ENCODE data around the gene MAMDC4. TPM values are rescaled to one million over a fixed set of nuclear protein-coding genes. Genes with fewer than 3 reads are reported as not detected.

MAMDC4 gene
- total RNA-seq, 2 donors from 2014 or later, result 18.6 to 27.4 TPM

DNA sequence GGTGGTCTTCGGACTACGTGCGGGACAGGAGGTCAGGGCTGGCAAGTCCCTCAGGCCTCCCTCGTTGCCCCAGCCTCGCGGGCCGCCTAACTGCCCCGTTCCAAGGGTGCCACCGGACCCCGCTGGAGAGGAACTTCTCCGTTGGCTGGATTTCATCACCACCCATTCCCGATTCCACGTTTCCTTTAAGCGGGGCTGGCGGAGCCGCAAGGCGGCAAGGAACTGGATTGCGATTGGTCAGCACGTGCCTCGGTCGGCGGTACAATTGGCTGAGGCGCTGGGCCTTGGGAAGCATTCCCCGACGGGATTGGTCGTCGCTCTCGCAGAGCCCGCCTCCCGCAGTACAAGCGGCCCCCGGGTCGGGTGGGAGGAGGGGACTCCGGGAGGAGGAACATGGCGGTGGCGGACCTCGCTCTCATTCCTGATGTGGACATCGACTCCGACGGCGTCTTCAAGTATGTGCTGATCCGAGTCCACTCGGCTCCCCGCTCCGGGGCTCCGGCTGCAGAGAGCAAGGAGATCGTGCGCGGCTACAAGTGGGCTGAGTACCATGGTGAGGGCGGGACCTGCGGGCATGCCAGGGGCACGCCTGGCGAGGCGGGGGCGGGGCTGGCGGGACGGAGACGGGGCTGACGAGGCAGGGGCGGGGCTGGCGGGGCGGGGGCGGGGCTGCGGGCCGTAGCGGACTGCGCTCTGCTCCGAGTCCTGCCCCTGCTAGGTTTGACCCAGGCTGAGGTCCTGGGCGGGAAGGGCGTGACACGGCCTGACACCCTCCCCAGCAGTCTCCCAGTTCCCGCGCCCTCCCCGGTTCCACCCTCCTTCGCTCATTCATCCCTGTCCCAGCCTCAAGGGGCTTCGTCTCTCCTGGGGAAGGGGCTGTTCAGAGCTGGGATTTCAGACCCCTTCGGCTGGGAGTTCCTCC, 2.8 kb upstream of the MAMDC4 start, which contains the start of gene PHPT1:
Gene PHPT1, plus strand, starts transcription at position 372 of the 922 bp plus-strand sequence. Its CDS starts 22 bp downstream, at position 394.
- Mint-ChIP-seq H3K27me3 (peaks cover 7% of the 10 kb centered on the region), H3K9me3 (no peaks in the 10 kb centered on the region), H3K4me1 (no peaks in the 10 kb centered on the region), H3K36me3 (ENCODE audit: low read depth) (peaks cover 36% of the 10 kb centered on the region), H3K4me3 (peak within 1 kb of the TSS; percentile 91), H3K27ac (peak within 1 kb of the TSS; percentile 79)
- ATAC-seq (replicated peaks), result peak; percentile 93

DNA sequence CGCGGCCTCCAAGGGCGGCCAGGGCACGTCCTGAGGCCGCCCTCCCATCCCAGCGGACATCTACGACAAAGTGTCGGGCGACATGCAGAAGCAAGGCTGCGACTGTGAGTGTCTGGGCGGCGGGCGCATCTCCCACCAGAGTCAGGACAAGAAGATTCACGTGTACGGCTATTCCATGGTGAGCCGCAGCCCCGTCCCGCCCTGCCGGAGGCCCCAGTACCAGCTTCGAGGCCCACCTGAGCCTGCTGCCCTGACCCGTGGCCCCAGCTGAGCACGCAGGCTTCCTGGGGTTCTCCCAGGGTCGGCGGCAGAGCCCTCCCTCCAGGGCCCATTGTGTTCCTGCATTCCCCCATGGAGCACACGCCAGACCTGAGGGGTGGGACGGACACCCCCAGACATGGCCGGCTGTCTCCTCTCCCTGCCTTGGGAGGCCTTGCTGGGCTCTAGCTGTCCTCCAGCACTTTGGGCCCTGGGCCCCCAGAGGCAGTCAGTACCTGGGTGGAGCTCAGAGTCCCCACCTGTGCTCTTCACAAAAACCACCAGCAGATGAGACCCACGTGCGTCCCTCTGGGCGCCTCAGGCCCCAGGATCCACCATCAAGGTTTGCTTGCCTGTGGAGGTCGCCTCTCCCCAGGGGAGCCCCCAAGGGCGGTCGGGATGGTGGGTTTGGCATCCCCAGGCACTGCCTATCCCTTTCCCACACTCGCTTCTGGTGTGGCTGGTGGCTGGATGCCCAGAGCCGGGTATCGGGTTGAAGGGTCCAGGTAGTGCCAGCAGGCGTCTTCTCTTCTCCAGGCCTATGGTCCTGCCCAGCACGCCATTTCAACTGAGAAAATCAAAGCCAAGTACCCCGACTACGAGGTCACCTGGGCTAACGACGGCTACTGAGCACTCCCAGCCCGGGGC, 1.9 kb upstream of the MAMDC4 start:
- Mint-ChIP-seq H3K36me3 (ENCODE audit: low read depth) (peaks cover 36% of the 10 kb centered on the region), H3K27ac (peak overlapping the region; percentile 79), H3K9me3 (no peaks in the 10 kb centered on the region), H3K4me3 (peak overlapping the region; percentile 91), H3K4me1 (no peaks in the 10 kb centered on the region), H3K27me3 (peaks cover 7% of the 10 kb centered on the region)
- no peak for ATAC-seq (replicated peaks)

DNA sequence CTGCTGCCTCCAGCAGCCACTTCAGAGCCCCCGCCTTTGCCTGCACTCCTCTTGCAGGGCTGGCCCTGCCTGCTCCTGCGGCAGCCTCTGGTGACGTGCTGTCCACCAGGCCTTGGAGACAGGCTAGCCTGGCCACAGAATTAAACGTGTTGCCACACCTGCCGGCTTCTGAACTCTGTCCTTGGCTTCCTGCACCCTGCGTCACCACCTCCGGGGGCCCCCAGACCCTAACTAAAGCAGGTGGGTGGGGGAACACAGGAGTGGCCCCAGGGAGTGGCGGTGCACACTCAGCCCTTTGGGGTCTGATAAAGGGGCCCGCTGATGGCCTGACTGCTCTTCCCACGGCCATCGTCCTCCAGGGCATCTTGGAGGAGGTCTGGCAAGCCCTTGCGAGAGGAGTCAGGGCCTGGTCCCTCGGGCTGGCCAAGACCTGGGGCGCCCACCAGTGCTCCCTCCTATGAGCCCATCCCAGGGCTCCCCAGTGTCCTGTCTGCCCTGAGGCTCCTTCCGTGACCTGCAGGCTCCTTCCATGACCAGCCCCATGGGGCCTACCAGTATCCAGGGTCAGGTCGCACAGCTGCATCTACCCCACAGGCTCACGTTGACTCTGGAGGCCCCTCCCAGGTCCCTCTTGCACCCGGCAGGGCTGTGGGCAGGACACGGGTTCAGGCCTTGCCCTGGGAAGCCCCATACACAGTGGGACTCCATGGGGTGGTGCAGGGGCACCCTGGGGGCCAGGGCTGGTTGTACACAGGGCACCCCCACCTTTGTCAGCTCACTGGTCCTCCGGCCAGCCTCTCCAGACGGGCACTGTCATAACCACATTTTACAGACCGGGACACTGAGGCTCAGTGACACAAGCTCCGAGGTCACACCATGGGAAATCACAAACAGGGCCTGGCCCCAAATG, 1.0 kb upstream of the MAMDC4 start:
- H3K4me1 Mint-ChIP-seq, result no peaks in the 10 kb centered on the region
- peak overlapping the region; percentile 91 for H3K4me3 Mint-ChIP-seq
- ATAC-seq (replicated peaks), result no peak
- peaks cover 7% of the 10 kb centered on the region for H3K27me3 Mint-ChIP-seq
- peaks cover 36% of the 10 kb centered on the region for H3K36me3 Mint-ChIP-seq (ENCODE audit: low read depth)
- no peaks in the 10 kb centered on the region for H3K9me3 Mint-ChIP-seq
- no peak overlapping the region for H3K27ac Mint-ChIP-seq

DNA sequence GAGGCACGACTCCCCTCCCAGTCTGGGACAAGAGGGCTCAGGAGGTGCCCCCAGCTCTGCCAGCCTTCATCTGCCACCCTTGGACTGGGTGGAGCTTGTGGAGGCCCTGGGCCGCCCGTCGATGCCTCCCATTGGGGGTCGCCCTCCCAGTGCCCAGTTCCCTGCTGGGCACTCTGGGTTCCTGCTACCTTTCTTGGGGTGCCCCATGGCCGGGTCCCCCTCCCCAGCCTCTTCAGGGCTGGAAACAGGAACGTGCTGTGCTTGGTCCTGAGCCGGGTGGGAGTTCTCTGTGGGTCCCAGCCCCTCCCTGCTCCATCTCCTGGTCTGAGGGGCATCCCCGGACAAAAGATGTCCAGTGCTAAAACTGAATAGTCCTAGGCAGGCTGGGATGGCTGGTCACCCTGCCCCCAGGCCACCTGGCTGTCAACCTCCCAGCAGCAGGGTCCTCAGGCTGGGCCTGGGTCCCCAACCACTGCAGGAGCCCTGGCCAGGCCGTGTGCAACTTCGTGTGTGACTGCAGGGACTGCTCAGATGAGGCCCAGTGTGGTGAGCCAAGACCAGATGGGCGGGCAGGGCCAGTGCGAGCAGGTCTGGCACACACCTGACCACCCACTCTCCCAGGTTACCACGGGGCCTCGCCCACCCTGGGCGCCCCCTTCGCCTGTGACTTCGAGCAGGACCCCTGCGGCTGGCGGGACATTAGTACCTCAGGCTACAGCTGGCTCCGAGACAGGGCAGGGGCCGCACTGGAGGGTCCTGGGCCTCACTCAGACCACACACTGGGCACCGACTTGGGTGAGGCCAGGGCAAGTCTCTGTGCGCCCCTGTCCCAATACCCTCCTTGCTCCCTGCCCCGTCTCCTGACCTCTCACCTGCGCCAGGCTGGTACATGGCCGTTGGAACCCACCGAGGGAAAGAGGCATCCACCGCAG, 784 bp downstream of the MAMDC4 start:
- no peaks in the 10 kb centered on the region for H3K4me1 Mint-ChIP-seq
- H3K27me3 Mint-ChIP-seq, result no peaks in the 10 kb centered on the region
- H3K9me3 Mint-ChIP-seq, result no peaks in the 10 kb centered on the region
- H3K4me3 Mint-ChIP-seq, result no peak overlapping the region
- peaks cover 30% of the 10 kb centered on the region for H3K36me3 Mint-ChIP-seq (ENCODE audit: low read depth)
- no peak overlapping the region for H3K27ac Mint-ChIP-seq
- no peak for ATAC-seq (replicated peaks)

DNA sequence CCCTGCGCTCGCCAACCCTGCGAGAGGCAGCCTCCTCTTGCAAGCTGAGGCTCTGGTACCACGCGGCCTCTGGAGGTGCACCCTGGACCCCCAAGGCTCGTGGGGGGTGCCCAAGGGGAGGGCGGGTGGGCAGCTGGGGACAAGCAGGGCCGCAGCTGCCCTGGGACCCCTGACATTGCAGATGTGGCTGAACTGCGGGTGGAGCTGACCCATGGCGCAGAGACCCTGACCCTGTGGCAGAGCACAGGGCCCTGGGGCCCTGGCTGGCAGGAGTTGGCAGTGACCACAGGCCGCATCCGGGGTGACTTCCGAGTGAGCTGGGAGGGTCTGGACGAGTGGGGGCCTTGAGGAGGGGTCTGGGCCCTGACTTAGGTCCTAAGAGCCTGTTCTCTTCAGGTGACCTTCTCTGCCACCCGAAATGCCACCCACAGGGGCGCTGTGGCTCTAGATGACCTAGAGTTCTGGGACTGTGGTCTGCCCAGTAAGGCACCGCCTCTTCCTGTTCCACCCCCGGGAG, 1.5 kb downstream of the MAMDC4 start:
- Mint-ChIP-seq H3K27me3 (no peaks in the 10 kb centered on the region), H3K4me3 (no peak overlapping the region), H3K36me3 (ENCODE audit: low read depth) (peaks cover 27% of the 10 kb centered on the region), H3K27ac (no peak overlapping the region), H3K9me3 (no peaks in the 10 kb centered on the region), H3K4me1 (no peaks in the 10 kb centered on the region)
- ATAC-seq (replicated peaks), result no peak

DNA sequence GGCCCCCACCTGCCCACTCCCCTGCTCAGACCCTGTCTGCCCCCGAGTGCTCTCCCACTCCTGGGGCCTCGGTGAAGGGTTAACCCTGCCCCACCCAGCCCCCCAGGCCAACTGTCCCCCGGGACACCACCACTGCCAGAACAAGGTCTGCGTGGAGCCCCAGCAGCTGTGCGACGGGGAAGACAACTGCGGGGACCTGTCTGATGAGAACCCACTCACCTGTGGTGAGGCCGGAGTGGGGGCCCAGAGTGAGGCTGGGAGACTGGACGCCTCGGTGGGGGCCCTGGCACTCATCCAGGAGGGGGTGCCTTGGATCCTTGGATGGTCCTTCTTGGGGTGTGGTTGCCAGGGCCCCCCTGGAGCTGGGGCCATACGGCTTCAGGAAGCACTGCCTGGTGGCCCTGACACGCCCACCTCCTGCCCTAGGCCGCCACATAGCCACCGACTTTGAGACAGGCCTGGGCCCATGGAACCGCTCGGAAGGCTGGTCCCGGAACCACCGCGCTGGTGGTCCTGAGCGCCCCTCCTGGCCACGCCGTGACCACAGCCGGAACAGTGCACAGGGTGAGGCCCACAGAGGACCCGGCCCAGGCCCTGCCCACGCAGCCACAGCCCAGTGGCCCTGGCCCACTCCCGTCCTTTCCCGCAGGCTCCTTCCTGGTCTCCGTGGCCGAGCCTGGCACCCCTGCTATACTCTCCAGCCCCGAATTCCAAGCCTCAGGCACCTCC, 2.1 kb downstream of the MAMDC4 start:
- no peak for ATAC-seq (replicated peaks)
- H3K27me3 Mint-ChIP-seq, result no peaks in the 10 kb centered on the region
- no peak overlapping the region for H3K4me3 Mint-ChIP-seq
- peaks cover 22% of the 10 kb centered on the region for H3K36me3 Mint-ChIP-seq (ENCODE audit: low read depth)
- H3K4me1 Mint-ChIP-seq, result no peaks in the 10 kb centered on the region
- no peaks in the 10 kb centered on the region for H3K9me3 Mint-ChIP-seq
- no peak overlapping the region for H3K27ac Mint-ChIP-seq

DNA sequence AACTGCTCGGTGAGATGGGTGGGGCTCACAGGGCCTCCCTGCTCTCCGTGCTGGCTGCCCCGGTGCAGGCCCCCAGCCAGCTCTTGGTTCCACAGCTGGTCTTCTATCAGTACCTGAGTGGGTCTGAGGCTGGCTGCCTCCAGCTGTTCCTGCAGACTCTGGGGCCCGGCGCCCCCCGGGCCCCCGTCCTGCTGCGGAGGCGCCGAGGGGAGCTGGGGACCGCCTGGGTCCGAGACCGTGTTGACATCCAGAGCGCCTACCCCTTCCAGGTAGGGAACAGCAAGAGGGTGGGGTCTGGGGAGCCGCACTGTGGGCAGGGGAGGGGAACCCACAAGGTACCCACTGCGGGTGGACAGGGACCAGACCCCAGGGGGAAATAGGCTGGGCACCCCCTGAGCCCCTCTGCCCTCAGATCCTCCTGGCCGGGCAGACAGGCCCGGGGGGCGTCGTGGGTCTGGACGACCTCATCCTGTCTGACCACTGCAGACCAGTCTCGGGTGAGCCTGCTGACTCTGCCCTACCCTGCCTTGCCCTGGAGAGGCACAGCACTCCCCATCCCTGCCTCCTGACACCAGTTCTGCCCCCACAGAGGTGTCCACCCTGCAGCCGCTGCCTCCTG, 2.8 kb downstream of the MAMDC4 start:
- Mint-ChIP-seq H3K27me3 (no peaks in the 10 kb centered on the region), H3K9me3 (no peaks in the 10 kb centered on the region), H3K27ac (no peak overlapping the region), H3K4me3 (no peak overlapping the region), H3K4me1 (no peaks in the 10 kb centered on the region), H3K36me3 (ENCODE audit: low read depth) (peaks cover 17% of the 10 kb centered on the region)
- ATAC-seq (replicated peaks), result no peak

DNA sequence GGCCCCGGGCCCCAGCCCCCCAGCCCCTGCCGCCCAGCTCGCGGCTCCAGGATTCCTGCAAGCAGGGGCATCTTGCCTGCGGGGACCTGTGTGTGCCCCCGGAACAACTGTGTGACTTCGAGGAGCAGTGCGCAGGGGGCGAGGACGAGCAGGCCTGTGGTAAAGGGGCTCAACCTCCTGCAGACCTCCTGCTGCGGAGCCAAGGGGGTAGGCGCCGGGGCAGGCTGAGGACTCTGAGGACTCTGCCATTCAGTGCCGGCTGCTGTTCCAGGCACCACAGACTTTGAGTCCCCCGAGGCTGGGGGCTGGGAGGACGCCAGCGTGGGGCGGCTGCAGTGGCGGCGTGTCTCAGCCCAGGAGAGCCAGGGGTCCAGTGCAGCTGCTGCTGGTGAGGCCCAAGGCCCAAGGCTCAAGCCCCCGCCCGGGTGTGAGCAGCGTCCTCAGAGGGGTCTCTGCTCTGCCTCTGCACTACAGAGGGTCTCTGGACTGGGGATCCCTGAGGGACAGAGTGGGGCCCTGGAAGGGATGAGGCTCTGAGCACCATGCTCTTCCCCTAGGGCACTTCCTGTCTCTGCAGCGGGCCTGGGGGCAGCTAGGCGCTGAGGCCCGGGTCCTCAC, 3.4 kb downstream of the MAMDC4 start:
- no peak for ATAC-seq (replicated peaks)
- H3K27me3 Mint-ChIP-seq, result no peaks in the 10 kb centered on the region
- H3K4me3 Mint-ChIP-seq, result no peak overlapping the region
- H3K4me1 Mint-ChIP-seq, result no peaks in the 10 kb centered on the region
- H3K36me3 Mint-ChIP-seq (ENCODE audit: low read depth), result peaks cover 14% of the 10 kb centered on the region
- H3K9me3 Mint-ChIP-seq, result no peaks in the 10 kb centered on the region
- no peak overlapping the region for H3K27ac Mint-ChIP-seq

DNA sequence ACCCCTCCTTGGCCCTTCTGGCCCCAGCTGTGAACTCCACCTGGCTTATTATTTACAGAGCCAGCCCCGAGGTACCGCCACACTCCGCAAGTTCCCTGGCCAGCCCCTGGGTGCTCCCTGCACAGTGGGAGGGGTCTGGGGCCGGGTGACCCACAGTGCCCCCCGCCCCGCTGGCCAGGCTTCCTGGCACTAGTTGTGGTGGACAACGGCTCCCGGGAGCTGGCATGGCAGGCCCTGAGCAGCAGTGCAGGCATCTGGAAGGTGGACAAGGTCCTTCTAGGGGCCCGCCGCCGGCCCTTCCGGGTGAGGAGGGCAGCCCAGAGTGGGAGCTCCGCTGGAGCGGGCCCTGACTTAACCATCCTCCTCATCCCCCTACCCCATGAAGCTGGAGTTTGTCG, 3.9 kb downstream of the MAMDC4 start:
- Mint-ChIP-seq H3K27ac (no peak overlapping the region), H3K4me1 (no peaks in the 10 kb centered on the region), H3K9me3 (no peaks in the 10 kb centered on the region), H3K36me3 (ENCODE audit: low read depth) (peaks cover 11% of the 10 kb centered on the region), H3K27me3 (no peaks in the 10 kb centered on the region), H3K4me3 (no peak overlapping the region)
- no peak for ATAC-seq (replicated peaks)

DNA sequence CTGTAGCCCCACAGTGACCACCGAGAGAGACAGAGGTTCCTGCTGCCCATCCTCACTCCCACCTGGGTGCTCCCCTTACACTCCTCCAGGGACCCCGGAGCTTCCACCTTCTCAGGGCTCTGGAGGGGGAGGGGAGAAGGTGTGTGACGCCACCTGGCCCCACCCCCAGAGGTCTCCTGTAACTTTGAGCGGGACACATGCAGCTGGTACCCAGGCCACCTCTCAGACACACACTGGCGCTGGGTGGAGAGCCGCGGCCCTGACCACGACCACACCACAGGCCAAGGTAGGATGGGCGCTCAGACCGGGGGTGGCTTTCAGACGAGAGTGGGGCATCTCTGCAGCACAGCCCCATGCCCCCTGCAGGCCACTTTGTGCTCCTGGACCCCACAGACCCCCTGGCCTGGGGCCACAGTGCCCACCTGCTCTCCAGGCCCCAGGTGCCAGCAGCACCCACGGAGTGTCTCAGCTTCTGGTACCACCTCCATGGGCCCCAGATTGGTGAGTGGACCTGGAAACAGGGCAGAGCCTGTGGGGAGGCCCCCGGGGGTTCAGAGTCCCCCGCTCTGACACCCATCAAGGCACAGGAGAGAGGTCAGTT, 4.5 kb downstream of the MAMDC4 start:
- Mint-ChIP-seq H3K36me3 (ENCODE audit: low read depth) (peaks cover 10% of the 10 kb centered on the region), H3K9me3 (no peaks in the 10 kb centered on the region), H3K27me3 (no peaks in the 10 kb centered on the region), H3K4me1 (no peaks in the 10 kb centered on the region), H3K27ac (no peak overlapping the region), H3K4me3 (no peak overlapping the region)
- no peak for ATAC-seq (replicated peaks)

DNA sequence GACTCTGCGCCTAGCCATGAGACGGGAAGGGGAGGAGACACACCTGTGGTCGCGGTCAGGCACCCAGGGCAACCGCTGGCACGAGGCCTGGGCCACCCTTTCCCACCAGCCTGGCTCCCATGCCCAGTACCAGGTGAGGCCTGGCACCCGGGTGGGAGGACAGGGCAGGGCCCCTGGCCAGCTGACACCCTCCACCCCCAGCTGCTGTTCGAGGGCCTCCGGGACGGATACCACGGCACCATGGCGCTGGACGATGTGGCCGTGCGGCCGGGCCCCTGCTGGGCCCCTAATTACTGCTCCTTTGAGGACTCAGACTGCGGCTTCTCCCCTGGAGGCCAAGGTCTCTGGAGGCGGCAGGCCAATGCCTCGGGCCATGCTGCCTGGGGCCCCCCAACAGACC, 5.0 kb downstream of the MAMDC4 start:
- H3K27me3 Mint-ChIP-seq, result no peaks in the 10 kb centered on the region
- ATAC-seq (replicated peaks), result no peak
- H3K4me3 Mint-ChIP-seq, result no peak overlapping the region
- H3K27ac Mint-ChIP-seq, result no peak overlapping the region
- H3K9me3 Mint-ChIP-seq, result no peaks in the 10 kb centered on the region
- peaks cover 15% of the 10 kb centered on the region for H3K36me3 Mint-ChIP-seq (ENCODE audit: low read depth)
- no peaks in the 10 kb centered on the region for H3K4me1 Mint-ChIP-seq
